Measurements from ENCODE around the gene KLF16. TPM values are rescaled to one million over a fixed set of nuclear protein-coding genes. Genes with fewer than 3 reads are reported as not detected.

Gene KLF16
- total RNA-seq, 1 experiment from 2014 or later: 26.7 TPM

- no TSS peak for BruUV-seq (replicated peaks)
- no peak overlapping the region for H3K27ac ChIP-seq
- ChIA-PET POLR2A (ENCODE audit: unreplicated experiment) (no interaction called here), CTCF (no interaction called here)
- TF ChIP-seq EZH2 (IDR thresholded peaks at IDR 0.05; ENCODE audit: low read depth): no peak
- no peak for TF ChIP-seq CTCF (conservative IDR thresholded peaks at IDR 0.05)
- H3F3A ChIP-seq (ENCODE audit: insufficient read depth, low read depth): no peaks in the 10 kb centered on the region
- intact Hi-C loops (cut with micrococcal nuclease; ENCODE audit: unreplicated experiment): no loop called here
- no peaks in the 10 kb centered on the region for H3K27me3 ChIP-seq (ENCODE audit: insufficient read depth, low read depth)
- H3K79me2 ChIP-seq (ENCODE audit: low read depth): 0 out of 2 replicates have a peak, but pooled peaks cover 5% of the 10 kb centered on the region
- no peak overlapping the region for H3K4me3 ChIP-seq
- no peak overlapping the region for H2AFZ ChIP-seq
- no peaks in the 10 kb centered on the region for H3K4me1 ChIP-seq (replicated peaks; ENCODE audit: insufficient read depth)
- H3K36me3 ChIP-seq (ENCODE audit: low read depth): no peaks in the 10 kb centered on the region
- no peaks in the 10 kb centered on the region for H3K9me2 ChIP-seq (ENCODE audit: insufficient read depth)
- no peaks in the 10 kb centered on the region for H3K9me3 ChIP-seq (ENCODE audit: insufficient read depth, low read depth)
- DNase-seq: no peak
- H3K4me2 ChIP-seq: no peak overlapping the region
- peaks cover 24% of the 10 kb centered on the region for H4K20me1 ChIP-seq (ENCODE audit: insufficient read depth)
Measured at GRCh38 chr19:1833540-1833939, 29.8 kb downstream of the KLF16 start.

DNA sequence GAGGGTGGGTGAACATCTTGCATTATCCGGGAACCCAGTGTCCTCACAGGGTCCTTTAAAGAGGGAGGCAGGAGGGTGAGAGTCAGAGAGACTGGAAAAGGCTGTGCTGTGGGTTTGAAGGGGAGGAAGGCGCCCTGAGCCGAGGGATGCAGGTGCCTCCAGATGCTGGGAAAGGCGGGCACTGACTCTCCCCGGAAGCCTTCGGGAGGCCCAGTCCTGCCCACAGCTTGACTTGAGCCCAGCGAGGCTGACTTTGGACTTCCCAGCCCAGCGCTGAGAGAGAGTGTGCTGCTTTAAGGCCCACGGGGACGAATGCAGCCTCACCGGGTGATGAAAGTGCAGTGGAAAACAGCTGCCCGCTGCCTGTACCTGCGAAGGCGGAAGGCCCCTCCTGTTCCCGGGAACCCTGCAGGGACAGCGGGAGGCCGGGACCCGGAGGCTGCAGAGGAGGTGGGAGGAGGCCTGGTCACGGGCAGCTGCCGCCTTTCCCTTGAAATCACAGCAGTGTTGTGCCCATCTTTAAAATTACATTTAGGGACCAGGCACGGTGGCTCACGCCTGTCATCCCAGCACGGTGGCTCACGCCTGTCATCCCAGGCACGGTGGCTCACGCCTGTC is 31.2 kb downstream of the KLF16 start:
- DNase-seq: no peak
- no TSS peak for BruUV-seq (replicated peaks)
- ChIA-PET CTCF (no interaction called here), POLR2A (ENCODE audit: unreplicated experiment) (no interaction called here)
- no peak for TF ChIP-seq EZH2 (IDR thresholded peaks at IDR 0.05; ENCODE audit: low read depth)
- TF ChIP-seq CTCF (conservative IDR thresholded peaks at IDR 0.05): no peak
- Histone ChIP-seq H2AFZ (no peak overlapping the region), H3K79me2 (ENCODE audit: low read depth) (0 out of 2 replicates have a peak, but pooled peaks cover 4% of the 10 kb centered on the region), H3K4me3 (no peak overlapping the region), H3K36me3 (ENCODE audit: low read depth) (no peaks in the 10 kb centered on the region), H3K27me3 (ENCODE audit: insufficient read depth, low read depth) (no peaks in the 10 kb centered on the region), H3K4me1 (replicated peaks; ENCODE audit: insufficient read depth) (no peaks in the 10 kb centered on the region), H3K9me2 (ENCODE audit: insufficient read depth) (no peaks in the 10 kb centered on the region), H3K9me3 (ENCODE audit: insufficient read depth, low read depth) (no peaks in the 10 kb centered on the region), H3F3A (ENCODE audit: insufficient read depth, low read depth) (no peaks in the 10 kb centered on the region), H4K20me1 (ENCODE audit: insufficient read depth) (peaks cover 14% of the 10 kb centered on the region), H3K4me2 (no peak overlapping the region), H3K27ac (no peak overlapping the region)
- intact Hi-C loops (cut with micrococcal nuclease; ENCODE audit: unreplicated experiment): no loop called here

GRCh38 chr19:1830978-1831377 is 32.4 kb downstream of the KLF16 start:
- no TSS peak for BruUV-seq (replicated peaks)

More at GRCh38 chr19:1830978-1831377, 32.4 kb downstream of the KLF16 start:
- Histone ChIP-seq H3F3A (ENCODE audit: insufficient read depth, low read depth) (no peaks in the 10 kb centered on the region), H3K27ac (no peak overlapping the region), H3K4me2 (no peak overlapping the region), H3K9me2 (ENCODE audit: insufficient read depth) (no peaks in the 10 kb centered on the region), H4K20me1 (ENCODE audit: insufficient read depth) (peaks cover 4% of the 10 kb centered on the region), H2AFZ (no peak overlapping the region), H3K79me2 (ENCODE audit: low read depth) (no peaks in the 10 kb centered on the region), H3K4me3 (no peak overlapping the region), H3K27me3 (ENCODE audit: insufficient read depth, low read depth) (no peaks in the 10 kb centered on the region), H3K36me3 (ENCODE audit: low read depth) (no peaks in the 10 kb centered on the region), H3K4me1 (replicated peaks; ENCODE audit: insufficient read depth) (no peaks in the 10 kb centered on the region), H3K9me3 (ENCODE audit: insufficient read depth, low read depth) (no peaks in the 10 kb centered on the region)
- ChIA-PET CTCF (no interaction called here), POLR2A (ENCODE audit: unreplicated experiment) (no interaction called here)
- intact Hi-C loops (cut with micrococcal nuclease; ENCODE audit: unreplicated experiment): no loop called here
- no peak for DNase-seq
- TF ChIP-seq CTCF (conservative IDR thresholded peaks at IDR 0.05): no peak
- TF ChIP-seq EZH2 (IDR thresholded peaks at IDR 0.05; ENCODE audit: low read depth): no peak

All from PC-9 (cell line).